Naive thymus-derived CD4-positive, alpha-beta T cell (primary cell): ENCODE data around the gene MRPS18C. TPM values are rescaled to one million over a fixed set of nuclear protein-coding genes. Genes with fewer than 3 reads are reported as not detected.

Source experiments
- ATAC-seq: fragments of 150-1000 bp; cut with Tn5 transposase; 2 replicates; pipeline ENCODE4 v1.10.0; 2021; ENCODE audit warnings: mild to moderate bottlenecking, moderate library complexity
- CTCF ChIA-PET: fragments of 350-600 bp; sonication (Branson Sonifier 250); formaldehyde crosslinking; loops from one replicate; lab custom pipeline; 2021; ENCODE audit warnings: antibody characterized with exemption; lab: Charles Lee
- POLR2A ChIA-PET: fragments of 350-600 bp; sonication (Branson Sonifier 250); formaldehyde crosslinking; loops from one replicate; lab custom pipeline; 2021; ENCODE audit warnings: antibody characterized with exemption, inconsistent platforms; lab: Charles Lee
- DNase-seq, 9 donors: peaks; one replicate each; pipeline versions ENCODE4 v3.0.0 to v3.0.0-alpha.2; 2020 to 2022; ENCODE audit warnings: mixed read lengths in 1 of 9
- H3K27ac ChIP-seq: one replicate; pipeline ENCODE4 v1.7.0; 2013; ENCODE audit warnings: mild to moderate bottlenecking, low read depth, low read length, moderate library complexity
- H3K27me3 ChIP-seq, 2 donors: one replicate each; pipeline ENCODE4 v1.7.0; 2013; ENCODE audit warnings: low read length in 2 of 2, mild to moderate bottlenecking in 2 of 2, moderate library complexity in 2 of 2; ENCODE audit not compliant: control insufficient read depth in 2 of 2, insufficient read depth in 2 of 2
- H3K36me3 ChIP-seq, 3 experiments: 1 replicate in 2 of 3; 2 replicates in 1 of 3; pipeline ENCODE4 v1.7.0; 2013; ENCODE audit warnings: low read length in 3 of 3, mild to moderate bottlenecking in 3 of 3, moderate library complexity in 1 of 3; ENCODE audit not compliant: insufficient read depth in 3 of 3, control insufficient read depth in 2 of 3
- H3K4me1 ChIP-seq, 2 donors: one replicate each; pipeline ENCODE4 v1.7.0; 2013; ENCODE audit warnings: low read length in 2 of 2, mild to moderate bottlenecking in 2 of 2, moderate library complexity in 1 of 2; ENCODE audit not compliant: control insufficient read depth in 2 of 2, insufficient read depth in 2 of 2
- H3K4me3 ChIP-seq: 2 replicates; pipeline ENCODE4 v1.7.0; 2013; ENCODE audit warnings: mild to moderate bottlenecking, low read length
- H3K9me3 ChIP-seq, 3 experiments: 1 replicate in 2 of 3; 2 replicates in 1 of 3; pipeline ENCODE4 v1.7.0; 2013; ENCODE audit warnings: low read length in 3 of 3; ENCODE audit not compliant: control insufficient read depth in 2 of 3
- H3K27ac Mint-ChIP-seq, 9 donors: one replicate each; pipeline ENCODE4 v1.8.0; 2020 to 2022; ENCODE audit warnings: mixed read lengths in 9 of 9, mild to moderate bottlenecking in 8 of 9, moderate library complexity in 5 of 9, inconsistent platforms in 2 of 9
- H3K27me3 Mint-ChIP-seq, 5 donors: one replicate each; pipeline ENCODE4 v1.8.0; 2021 to 2022; ENCODE audit warnings: mixed read lengths in 5 of 5, mild to moderate bottlenecking in 1 of 5
- H3K36me3 Mint-ChIP-seq, 5 donors: one replicate each; pipeline ENCODE4 v1.8.0; 2020 to 2022; ENCODE audit warnings: mixed read lengths in 5 of 5, mild to moderate bottlenecking in 3 of 5, inconsistent platforms in 1 of 5
- H3K4me1 Mint-ChIP-seq, 7 donors: one replicate each; pipeline ENCODE4 v1.8.0; 2020 to 2022; ENCODE audit warnings: mixed read lengths in 7 of 7, mild to moderate bottlenecking in 3 of 7, inconsistent platforms in 1 of 7
- H3K4me3 Mint-ChIP-seq, 10 donors: one replicate each; pipeline ENCODE4 v1.8.0; 2020 to 2022; ENCODE audit warnings: mild to moderate bottlenecking in 10 of 10, mixed read lengths in 10 of 10, moderate library complexity in 6 of 10, inconsistent platforms in 2 of 10
- H3K9me3 Mint-ChIP-seq, 11 donors: one replicate each; pipeline ENCODE4 v1.8.0; 2020 to 2022; ENCODE audit warnings: mixed read lengths in 11 of 11, mild to moderate bottlenecking in 4 of 11, inconsistent platforms in 1 of 11, moderate library complexity in 1 of 11
- intact Hi-C, 2 donors: fragments of 100-400 bp; cut with micrococcal nuclease; formaldehyde crosslinking; loops; one replicate each; pipeline ENCODE4 v1.15.1; 2023
- polyA plus RNA-seq, 2 donors: library from polyadenylated mRNA; unstranded; fragments of 300-500 nt; fragmentation: Illumina TruSeq; gene quantifications; one replicate each; pipeline ENCODE4 v1.2.3, GENCODE V29; 2021
- total RNA-seq, 6 experiments: library from RNA in 5 of 6; stranded (reverse) in 5 of 6; gene quantifications; 1 replicate in 5 of 6; 2 replicates in 1 of 6; pipeline ENCODE4 v1.2.3 and lab custom pipeline; 2021 to 2026

MRPS18C gene
- total RNA-seq (10 to 100 TPM; 18.4 to 56.1 (median 46.7) TPM), polyA plus RNA-seq (10 to 100 TPM; 57.3 to 63.4 TPM), total RNA-seq (lab: John Stamatoyannopoulos, UW) (17.8 reads per million, percentile 48 among the genes with 10 or more reads in this experiment)

DNA sequence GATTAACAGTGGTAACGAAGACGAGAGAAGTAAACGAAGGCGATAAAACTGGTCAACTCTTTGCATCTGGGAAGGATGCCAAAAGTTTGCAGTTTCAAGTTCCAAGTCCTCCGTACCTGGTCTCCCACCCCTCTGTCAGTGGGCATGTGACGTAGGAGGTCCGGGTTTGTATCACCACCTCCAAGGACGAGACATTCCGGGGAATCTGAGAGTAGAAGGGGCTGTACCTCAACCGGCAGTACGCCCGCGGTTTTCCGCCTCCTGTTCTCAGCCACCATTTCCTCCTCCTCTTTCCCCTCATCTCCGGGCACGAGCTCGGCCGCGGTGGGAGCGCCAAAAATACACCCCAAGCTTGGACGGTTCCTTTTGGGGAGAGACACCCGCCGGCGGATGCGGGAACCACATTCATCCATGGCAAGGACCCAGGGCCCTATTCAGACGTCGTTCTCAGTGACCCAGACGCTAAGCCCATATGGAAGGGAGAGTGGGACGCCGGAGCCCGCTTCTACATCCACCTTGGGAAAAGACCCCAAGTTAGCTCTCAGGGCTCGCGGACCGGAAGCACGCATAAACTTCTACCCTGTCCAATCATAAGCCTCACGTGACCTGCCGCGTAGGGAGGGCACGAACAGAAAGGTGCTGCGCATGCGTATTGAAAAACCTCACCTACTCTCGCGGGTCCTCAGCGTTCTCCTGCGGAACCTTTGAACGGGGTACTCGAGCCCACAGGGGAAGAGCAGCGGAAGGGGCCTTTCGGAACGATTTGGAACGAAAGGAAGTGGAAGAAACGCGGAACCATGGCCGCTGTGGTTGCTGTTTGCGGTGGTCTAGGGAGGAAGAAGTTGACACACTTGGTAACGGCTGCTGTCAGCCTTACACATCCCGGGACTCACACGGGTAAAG lies at the start of gene MRPS18C, which contains the start of gene HELQ:
Gene MRPS18C, plus strand, starts transcription at position 778 of the 903 bp plus-strand sequence. Its CDS starts 20 bp downstream, at position 798.
Gene HELQ, minus strand, starts transcription at position 543 of the 903 bp plus-strand sequence. Its CDS starts 130 bp downstream, at position 413.
- POLR2A ChIA-PET: interaction anchor here (0.5 to 4.4 kb wide), 25 partner anchors 10 to 1084 kb away, joined by 3 to 46 read pairs (median 4); partner anchors contain the start of genes ABRAXAS1, COPS4, COQ2 and GPAT3

GRCh38 chr4:83408908-83409307 lies 47.0 kb upstream of the MRPS18C start:
- H3K27ac Mint-ChIP-seq: peak overlapping the region in 6 of 9 donors; percentile 13 to 65 (median 34)
- Histone ChIP-seq H3K27me3 (no peaks in the 10 kb centered on the region), H3K36me3 (peaks cover 4 to 45% (median 7%) of the 10 kb centered on the region in 3 experiments), H3K4me3 (no peak overlapping the region), H3K9me3 (no peaks in the 10 kb centered on the region), H3K27ac (no peak overlapping the region), H3K4me1 (no peaks in the 10 kb centered on the region)
- intact Hi-C loops: no loop called here
- ChIA-PET POLR2A (no interaction called here), CTCF (interaction anchor here (0.9 kb wide), 1 partner anchor 14 kb away, joined by 3 read pairs; no protein-coding TSS in a partner anchor)
- ATAC-seq: no peak
- no peak overlapping the region for H3K4me3 Mint-ChIP-seq
- DNase-seq: no peak
- H3K27me3 Mint-ChIP-seq: no peaks in the 10 kb centered on the region
- peaks cover 5 to 57% (median 29%) of the 10 kb centered on the region in 5 donors for H3K36me3 Mint-ChIP-seq
- H3K9me3 Mint-ChIP-seq: no peaks in the 10 kb centered on the region
- peaks cover 0 to 5% (median 0%) of the 10 kb centered on the region in 7 donors for H3K4me1 Mint-ChIP-seq

More for the DNA sequence above, at the start of gene MRPS18C, which contains the start of gene HELQ:
- Mint-ChIP-seq H3K27me3 (peaks cover 0 to 3% (median 0%) of the 10 kb centered on the region in 5 donors), H3K4me1 (peaks cover 21 to 75% (median 58%) of the 10 kb centered on the region in 7 donors), H3K9me3 (peaks cover 0 to 5% (median 0%) of the 10 kb centered on the region in 11 donors), H3K4me3 (peak within 1 kb of the TSS; percentile 98 to 100 (median 99)), H3K27ac (peak within 1 kb of the TSS; percentile 100), H3K36me3 (peaks cover 12 to 47% (median 40%) of the 10 kb centered on the region in 5 donors)
- no peaks in the 10 kb centered on the region for H3K27me3 ChIP-seq
- peaks cover 24 to 33% of the 10 kb centered on the region in 2 donors for H3K4me1 ChIP-seq
- H3K36me3 ChIP-seq: peaks cover 0 to 35% (median 21%) of the 10 kb centered on the region in 3 experiments
- ATAC-seq (peak; percentile 94), DNase-seq (peak; percentile 77 to 98 (median 97))
- H3K27ac ChIP-seq: peak within 1 kb of the TSS; percentile 98
- H3K4me3 ChIP-seq: peak within 1 kb of the TSS; percentile 75
- intact Hi-C loops: loop anchor here (1.0 to 10.0 kb wide), 23 partner anchors 30 to 1981 kb away; partner anchors contain the start of genes ABRAXAS1 (in 2 of the 2), COQ2 (in 2 of the 2), HPSE (in 2 of the 2) and PLAC8 (in 2 of the 2)
- no peaks in the 10 kb centered on the region for H3K9me3 ChIP-seq
- CTCF ChIA-PET: interaction anchor here (0.6 to 1.8 kb wide), 2 partner anchors 11 to 593 kb away, joined by 6 to 7 read pairs; no protein-coding TSS in a partner anchor

DNA sequence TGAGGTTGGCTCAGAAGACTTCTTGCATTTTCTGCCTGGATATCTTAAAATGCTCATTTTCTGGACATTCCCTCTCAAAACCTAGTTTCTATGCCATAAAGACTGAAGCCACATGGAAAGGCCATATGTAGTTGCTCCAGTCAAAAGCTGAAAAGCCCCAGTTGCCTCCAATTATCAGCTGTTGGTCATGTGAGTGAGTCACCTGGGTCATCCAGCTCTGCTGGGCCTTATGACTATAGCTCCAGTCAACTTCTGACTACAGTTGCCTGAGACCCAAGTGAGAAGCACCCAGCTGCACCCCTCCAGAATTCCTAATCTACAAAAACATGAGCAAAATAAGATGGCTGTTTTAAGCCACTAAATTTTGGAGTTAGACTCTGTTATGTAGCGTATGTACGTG lies 42.2 kb upstream of the MRPS18C start:
- intact Hi-C loops: loop anchor here in 1 of 2 donors (5.0 kb wide), 1 partner anchor 229 kb away; no protein-coding TSS in a partner anchor
- no peak overlapping the region for H3K27ac Mint-ChIP-seq
- H3K27me3 Mint-ChIP-seq: no peaks in the 10 kb centered on the region
- ATAC-seq (no peak), DNase-seq (no peak)
- POLR2A ChIA-PET: no interaction called here
- peaks cover 3 to 53% (median 33%) of the 10 kb centered on the region in 5 donors for H3K36me3 Mint-ChIP-seq
- peaks cover 0 to 3% (median 0%) of the 10 kb centered on the region in 7 donors for H3K4me1 Mint-ChIP-seq
- Histone ChIP-seq H3K27ac (no peak overlapping the region), H3K36me3 (peaks cover 0 to 68% (median 18%) of the 10 kb centered on the region in 3 experiments), H3K4me1 (no peaks in the 10 kb centered on the region), H3K27me3 (no peaks in the 10 kb centered on the region), H3K9me3 (no peaks in the 10 kb centered on the region), H3K4me3 (no peak overlapping the region)
- H3K4me3 Mint-ChIP-seq: no peak overlapping the region
- H3K9me3 Mint-ChIP-seq: no peaks in the 10 kb centered on the region
- CTCF ChIA-PET: no interaction called here

GRCh38 chr4:83417566-83417965 lies 38.3 kb upstream of the MRPS18C start:
- ATAC-seq: no peak
- Histone ChIP-seq H3K36me3 (peaks cover 7 to 68% (median 21%) of the 10 kb centered on the region in 3 experiments), H3K4me3 (no peak overlapping the region), H3K4me1 (no peaks in the 10 kb centered on the region), H3K27ac (no peak overlapping the region), H3K27me3 (no peaks in the 10 kb centered on the region), H3K9me3 (no peaks in the 10 kb centered on the region)
- POLR2A ChIA-PET: interaction anchor here (0.6 kb wide), 1 partner anchor 121 kb away, joined by 3 read pairs; no protein-coding TSS in a partner anchor
- peaks cover 8 to 45% (median 32%) of the 10 kb centered on the region in 5 donors for H3K36me3 Mint-ChIP-seq
- no peaks in the 10 kb centered on the region for H3K27me3 Mint-ChIP-seq
- H3K4me1 Mint-ChIP-seq: no peaks in the 10 kb centered on the region
- H3K9me3 Mint-ChIP-seq: no peaks in the 10 kb centered on the region
- intact Hi-C loops: no loop called here
- CTCF ChIA-PET: no interaction called here
- no peak for DNase-seq
- H3K27ac Mint-ChIP-seq: peak overlapping the region in 2 of 9 donors; percentile 10 to 28
- no peak overlapping the region for H3K4me3 Mint-ChIP-seq

DNA sequence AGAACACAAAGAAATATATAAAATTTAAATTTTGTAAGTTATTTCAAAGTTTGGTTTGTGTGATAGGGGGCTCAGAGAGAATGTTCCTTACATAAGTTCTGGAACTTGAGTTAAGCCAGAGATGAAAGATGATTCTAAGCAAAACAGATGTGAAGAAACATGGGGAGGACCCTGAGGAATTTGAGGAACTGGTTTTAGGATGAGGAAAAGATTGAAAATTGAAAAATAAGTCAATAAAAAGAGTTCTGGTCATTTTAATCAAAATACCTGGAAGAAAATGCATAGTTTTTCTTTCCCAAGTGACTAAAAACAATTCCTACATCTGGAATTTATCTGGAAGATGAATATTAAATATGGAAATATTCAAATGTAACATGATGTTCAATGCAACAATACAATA lies 37.6 kb upstream of the MRPS18C start:
- H3K4me3 Mint-ChIP-seq: no peak overlapping the region
- H3K27me3 Mint-ChIP-seq: no peaks in the 10 kb centered on the region
- ATAC-seq (no peak), DNase-seq (no peak)
- Histone ChIP-seq H3K27ac (no peak overlapping the region), H3K4me1 (no peaks in the 10 kb centered on the region), H3K4me3 (no peak overlapping the region), H3K9me3 (no peaks in the 10 kb centered on the region), H3K27me3 (no peaks in the 10 kb centered on the region), H3K36me3 (peaks cover 7 to 68% (median 21%) of the 10 kb centered on the region in 3 experiments)
- CTCF ChIA-PET: no interaction called here
- no peaks in the 10 kb centered on the region for H3K4me1 Mint-ChIP-seq
- no peaks in the 10 kb centered on the region for H3K9me3 Mint-ChIP-seq
- H3K27ac Mint-ChIP-seq: peak overlapping the region in 2 of 9 donors; percentile 10 to 65
- intact Hi-C loops: no loop called here
- POLR2A ChIA-PET: no interaction called here
- H3K36me3 Mint-ChIP-seq: peaks cover 8 to 39% (median 28%) of the 10 kb centered on the region in 5 donors

- Mint-ChIP-seq H3K36me3 (peaks cover 3 to 33% (median 18%) of the 10 kb centered on the region in 5 donors), H3K4me3 (no peak overlapping the region)
- H3K36me3 ChIP-seq: peaks cover 6 to 27% (median 12%) of the 10 kb centered on the region in 3 experiments
Measured at GRCh38 chr4:83431200-83431599, 24.7 kb upstream of the MRPS18C start.

More at GRCh38 chr4:83431200-83431599, 24.7 kb upstream of the MRPS18C start:
- DNase-seq (no peak), ATAC-seq (no peak)
- peaks cover under 1 to 20% (median 11%) of the 10 kb centered on the region in 7 donors for H3K4me1 Mint-ChIP-seq
- no peak overlapping the region for H3K4me3 ChIP-seq
- no peaks in the 10 kb centered on the region for H3K9me3 ChIP-seq
- H3K27me3 Mint-ChIP-seq: no peaks in the 10 kb centered on the region
- no peak overlapping the region for H3K27ac ChIP-seq
- CTCF ChIA-PET: no interaction called here
- intact Hi-C loops: no loop called here
- POLR2A ChIA-PET: no interaction called here
- no peaks in the 10 kb centered on the region for H3K9me3 Mint-ChIP-seq
- H3K27me3 ChIP-seq: no peaks in the 10 kb centered on the region
- H3K4me1 ChIP-seq: no peaks in the 10 kb centered on the region
- H3K27ac Mint-ChIP-seq: peak overlapping the region in 1 of 9 donors; percentile 46
